ENCODE results near the gene CFP. TPM values are rescaled to one million over a fixed set of nuclear protein-coding genes. Genes with fewer than 3 reads are reported as not detected.

CFP gene
- polyA plus RNA-seq, 3 donors, result 461 to 498 (median 491) TPM

DNA sequence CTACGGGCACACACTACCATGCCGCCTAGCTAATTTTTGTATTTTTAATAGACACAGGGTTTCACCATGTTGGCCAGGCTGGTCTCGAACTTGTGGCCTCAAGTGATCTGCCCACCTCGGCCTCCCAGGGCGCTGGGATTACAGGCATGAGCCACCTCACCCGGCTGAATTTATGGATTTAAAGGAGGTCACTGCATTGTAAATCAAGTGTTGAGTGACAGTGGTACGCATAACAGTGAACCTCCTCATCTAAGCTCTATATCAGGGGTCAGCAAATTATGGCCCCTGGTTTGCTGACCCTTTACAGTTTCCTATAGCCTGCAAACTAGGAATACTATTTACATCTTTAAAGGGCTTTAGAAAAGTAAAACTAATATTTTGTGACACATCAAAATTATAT lies 31.8 kb upstream of the CFP start:
- H3K4me3 Mint-ChIP-seq, result no peak overlapping the region
- intact Hi-C loops (cut with micrococcal nuclease), result no loop called here
- WGBS (ENCODE audit: insufficient coverage), result 100% methylated on average over 2 of the region's 7 CpGs
- H3K9ac ChIP-seq (ENCODE audit: insufficient read depth, low read length, poor library complexity, severe bottlenecking), result no peak overlapping the region
- TF ChIP-seq, protein P1, sequence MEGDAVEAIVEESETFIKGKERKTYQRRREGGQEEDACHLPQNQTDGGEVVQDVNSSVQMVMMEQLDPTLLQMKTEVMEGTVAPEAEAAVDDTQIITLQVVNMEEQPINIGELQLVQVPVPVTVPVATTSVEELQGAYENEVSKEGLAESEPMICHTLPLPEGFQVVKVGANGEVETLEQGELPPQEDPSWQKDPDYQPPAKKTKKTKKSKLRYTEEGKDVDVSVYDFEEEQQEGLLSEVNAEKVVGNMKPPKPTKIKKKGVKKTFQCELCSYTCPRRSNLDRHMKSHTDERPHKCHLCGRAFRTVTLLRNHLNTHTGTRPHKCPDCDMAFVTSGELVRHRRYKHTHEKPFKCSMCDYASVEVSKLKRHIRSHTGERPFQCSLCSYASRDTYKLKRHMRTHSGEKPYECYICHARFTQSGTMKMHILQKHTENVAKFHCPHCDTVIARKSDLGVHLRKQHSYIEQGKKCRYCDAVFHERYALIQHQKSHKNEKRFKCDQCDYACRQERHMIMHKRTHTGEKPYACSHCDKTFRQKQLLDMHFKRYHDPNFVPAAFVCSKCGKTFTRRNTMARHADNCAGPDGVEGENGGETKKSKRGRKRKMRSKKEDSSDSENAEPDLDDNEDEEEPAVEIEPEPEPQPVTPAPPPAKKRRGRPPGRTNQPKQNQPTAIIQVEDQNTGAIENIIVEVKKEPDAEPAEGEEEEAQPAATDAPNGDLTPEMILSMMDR (IDR thresholded peaks at IDR 0.05), result no peak
- H3K36me3 ChIP-seq (replicated peaks in 1 of 2; ENCODE audit: control insufficient read depth in 1 of 2, insufficient read depth in 2 of 2, low read length in 2 of 2), result peaks cover 12% of the 10 kb centered on the region in 2 donors
- H3K79me2 ChIP-seq (ENCODE audit: insufficient read depth, low read length), result peaks cover 11% of the 10 kb centered on the region
- peaks cover 0 to 10% (median 6%) of the 10 kb centered on the region in 7 donors for H3K9me3 Mint-ChIP-seq
- H3K27me3 Mint-ChIP-seq (ENCODE audit: low read depth in 3 of 3), result peaks cover 0 to 7% (median 2%) of the 10 kb centered on the region in 3 donors
- H3K27me3 ChIP-seq (ENCODE audit: control insufficient read depth in 2 of 2, insufficient read depth in 2 of 2, low read length in 2 of 2), result no peaks in the 10 kb centered on the region
- H3K4me1 Mint-ChIP-seq, result peaks cover 15% of the 10 kb centered on the region
- H3K27ac Mint-ChIP-seq, result no peak overlapping the region
- no peak for DNase-seq
- H3K4me2 ChIP-seq (replicated peaks; ENCODE audit: extremely low read depth, low read length, poor library complexity, severe bottlenecking), result no peak overlapping the region
- H2AFZ ChIP-seq (ENCODE audit: insufficient read depth, low read depth, low read length, poor library complexity, severe bottlenecking), result no peak overlapping the region
- peaks cover 9 to 12% of the 10 kb centered on the region in 2 donors for H3K4me1 ChIP-seq (ENCODE audit: control insufficient read depth in 1 of 2, insufficient read depth in 2 of 2, low read length in 2 of 2)
- H3K9me3 ChIP-seq (replicated peaks in 1 of 2; ENCODE audit: control insufficient read depth in 1 of 2, insufficient read depth in 1 of 2, low read length in 2 of 2), result no peaks in the 10 kb centered on the region
- H3K27ac ChIP-seq (ENCODE audit: low read depth in 1 of 2, low read length in 2 of 2), result no peak overlapping the region
- H3K36me3 Mint-ChIP-seq, result peaks cover 8 to 9% of the 10 kb centered on the region in 2 donors
- peaks cover 3% of the 10 kb centered on the region for H4K20me1 ChIP-seq (ENCODE audit: insufficient read depth, low read length)
- no peak overlapping the region for H3K4me3 ChIP-seq (replicated peaks in 1 of 3; ENCODE audit: low read depth in 2 of 3, low read length in 3 of 3)

DNA sequence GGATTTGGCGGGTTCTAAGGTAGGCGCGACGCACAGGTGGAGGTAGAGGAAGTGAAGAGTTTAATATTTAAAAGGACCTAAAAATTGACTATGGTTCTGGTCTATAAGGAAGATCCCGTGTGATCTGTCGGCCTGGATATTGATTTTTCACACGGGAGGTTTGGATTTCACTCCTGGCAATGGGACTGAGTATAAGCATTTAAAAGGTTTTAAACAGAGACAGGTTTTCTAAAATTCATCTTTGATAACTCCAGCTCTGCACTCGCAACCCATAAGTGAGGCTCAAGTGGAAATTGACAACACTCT lies 29.6 kb upstream of the CFP start:
- Histone ChIP-seq H4K20me1 (ENCODE audit: insufficient read depth, low read length) (peaks cover 3% of the 10 kb centered on the region), H3K27me3 (ENCODE audit: control insufficient read depth in 2 of 2, insufficient read depth in 2 of 2, low read length in 2 of 2) (no peaks in the 10 kb centered on the region), H3K79me2 (ENCODE audit: insufficient read depth, low read length) (peaks cover 14% of the 10 kb centered on the region), H3K9me3 (replicated peaks in 1 of 2; ENCODE audit: control insufficient read depth in 1 of 2, insufficient read depth in 1 of 2, low read length in 2 of 2) (no peaks in the 10 kb centered on the region), H3K27ac (ENCODE audit: low read depth in 1 of 2, low read length in 2 of 2) (peak overlapping the region; percentile 93 to 96), H3K4me2 (replicated peaks; ENCODE audit: extremely low read depth, low read length, poor library complexity, severe bottlenecking) (peak overlapping the region; percentile 71), H2AFZ (ENCODE audit: insufficient read depth, low read depth, low read length, poor library complexity, severe bottlenecking) (peak overlapping the region; percentile 49), H3K36me3 (replicated peaks in 1 of 2; ENCODE audit: control insufficient read depth in 1 of 2, insufficient read depth in 2 of 2, low read length in 2 of 2) (peaks cover 27 to 33% of the 10 kb centered on the region in 2 donors), H3K4me3 (replicated peaks in 1 of 3; ENCODE audit: low read depth in 2 of 3, low read length in 3 of 3) (peak overlapping the region; percentile 62 to 72 (median 66)), H3K4me1 (ENCODE audit: control insufficient read depth in 1 of 2, insufficient read depth in 2 of 2, low read length in 2 of 2) (peaks cover 9 to 12% of the 10 kb centered on the region in 2 donors), H3K9ac (ENCODE audit: insufficient read depth, low read length, poor library complexity, severe bottlenecking) (peak overlapping the region; percentile 90)
- peaks cover 21 to 23% of the 10 kb centered on the region in 2 donors for H3K36me3 Mint-ChIP-seq
- intact Hi-C loops (cut with micrococcal nuclease), result loop anchor here in 1 of 2 donors (10.0 kb wide), 1 partner anchor 175 kb away; the partner anchor contains the start of gene ZNF81
- peak overlapping the region; percentile 97 to 99 (median 99) for H3K27ac Mint-ChIP-seq
- WGBS (ENCODE audit: insufficient coverage), result 17% methylated on average over 6 of the region's 8 CpGs
- peaks cover 0 to 6% (median 0%) of the 10 kb centered on the region in 3 donors for H3K27me3 Mint-ChIP-seq (ENCODE audit: low read depth in 3 of 3)
- no peak for DNase-seq
- peaks cover 15% of the 10 kb centered on the region for H3K4me1 Mint-ChIP-seq
- TF ChIP-seq, protein P1 (IDR thresholded peaks at IDR 0.05), result no peak
- peak overlapping the region; percentile 85 to 93 for H3K4me3 Mint-ChIP-seq
- H3K9me3 Mint-ChIP-seq, result peaks cover 0 to 10% (median 6%) of the 10 kb centered on the region in 7 donors
